Endothelial cell of hepatic sinusoid (primary cell): Measurements from ENCODE around the gene GBGT1.

Source experiments
- in situ Hi-C: cut with HindIII; loops from 2 replicates; pipeline ENCODE4 v1.10.0; 2017; ENCODE audit warnings: low sequenced_read_pairs

GBGT1 gene

DNA sequence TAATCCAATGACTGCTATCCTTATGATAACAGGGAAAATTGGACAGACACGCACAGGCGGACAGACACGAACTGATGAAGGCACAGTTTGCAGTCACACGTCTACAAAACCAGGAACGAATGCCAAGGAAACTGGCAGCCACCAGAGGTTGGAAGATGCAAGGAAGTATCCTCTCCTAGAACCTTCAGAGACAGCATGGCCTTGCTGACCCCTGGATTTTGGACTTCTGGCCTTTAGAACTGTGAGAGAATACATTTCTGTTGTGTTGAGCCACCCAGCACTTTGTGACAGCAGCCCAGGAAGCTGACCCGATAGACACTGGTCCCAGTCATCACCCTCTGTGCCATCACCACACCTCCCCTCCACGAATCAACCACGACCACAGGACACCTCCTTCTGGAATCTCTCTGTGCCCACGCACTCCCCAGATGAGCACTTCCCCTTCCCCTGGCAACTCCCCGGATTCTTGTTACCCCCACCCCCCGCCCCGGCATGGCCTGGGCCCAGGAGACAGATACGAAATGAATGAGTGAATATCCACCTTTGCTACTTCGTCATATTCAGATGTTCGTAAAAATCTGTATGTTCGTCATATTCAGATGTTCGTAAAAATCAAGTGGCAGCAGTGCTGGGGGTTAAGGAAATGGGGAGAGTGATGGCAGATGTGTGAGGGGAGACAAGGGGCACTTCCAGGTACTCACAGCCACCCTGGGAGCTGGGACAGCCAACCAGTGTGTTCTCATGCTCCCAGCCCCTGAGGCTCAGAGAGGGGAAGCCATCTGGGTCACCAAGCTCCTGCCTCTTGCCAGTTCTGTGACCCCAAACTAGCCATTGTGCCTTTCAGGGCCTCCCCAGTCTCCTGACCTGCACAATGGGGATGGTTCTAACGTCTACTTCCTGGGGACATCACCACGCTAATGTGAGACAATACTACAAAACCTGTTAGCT is 18.5 kb downstream of the GBGT1 start:
- in situ Hi-C loops: no loop called here

DNA sequence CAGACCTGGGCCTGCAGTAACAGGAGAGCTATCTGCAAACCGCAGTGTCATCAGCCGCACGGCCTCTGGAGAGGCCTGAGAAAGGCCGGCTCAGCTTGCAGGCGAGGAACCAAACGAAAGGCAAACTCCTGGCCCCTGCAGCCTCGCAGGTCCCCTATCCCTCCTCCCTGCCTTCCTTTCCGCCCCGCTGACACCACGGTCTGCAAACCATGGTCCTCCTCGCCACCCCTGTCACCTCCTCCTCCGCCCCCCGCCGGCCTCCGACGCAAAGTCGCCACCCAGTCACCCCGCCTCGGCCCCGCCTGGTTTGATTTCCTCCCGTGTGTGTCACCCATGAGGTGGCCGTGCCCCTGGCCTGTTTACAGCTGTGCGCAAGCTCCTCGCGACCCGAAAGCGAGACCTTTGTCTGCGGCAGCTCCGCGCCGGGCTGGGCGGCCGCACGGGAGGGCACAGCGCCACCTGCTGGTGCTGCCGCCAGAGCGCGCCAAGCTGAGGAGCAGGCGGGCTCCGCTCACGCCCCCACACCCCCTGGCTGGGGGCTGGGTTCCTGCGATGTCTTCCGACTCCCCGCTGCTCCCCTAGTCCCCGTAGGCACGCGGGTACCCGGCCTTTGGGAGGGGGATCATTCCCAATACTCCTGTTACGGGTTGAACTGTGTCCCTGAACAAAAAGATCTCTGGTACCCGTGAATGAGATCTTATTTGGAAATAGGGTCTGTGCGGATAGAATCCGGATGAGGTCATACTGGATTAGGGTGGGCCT is 19.4 kb downstream of the GBGT1 start:
- in situ Hi-C loops: no loop called here

DNA sequence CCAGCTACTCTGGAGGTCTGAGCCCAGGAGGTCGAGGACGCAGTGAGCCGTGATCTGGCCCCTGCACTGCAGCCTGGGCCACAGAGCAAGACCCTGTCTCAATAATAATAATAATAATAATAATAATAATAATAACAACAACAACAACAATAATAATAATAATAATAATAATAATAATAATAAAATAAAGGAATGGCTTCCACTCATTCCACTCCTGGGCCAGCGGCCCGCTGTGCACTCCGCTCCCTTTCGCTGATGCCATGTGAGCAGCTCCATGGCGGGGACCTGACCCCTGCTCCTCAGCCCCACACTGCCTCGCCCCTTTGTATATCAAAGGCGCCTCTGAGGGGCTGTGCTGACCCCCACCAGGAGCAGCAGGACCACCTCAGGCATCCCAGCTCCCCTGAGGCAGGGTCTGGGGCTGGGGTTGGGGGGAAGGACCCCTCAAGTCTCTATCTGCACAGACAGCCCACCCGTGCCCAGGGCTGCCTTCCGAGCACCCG is 20.0 kb downstream of the GBGT1 start:
- in situ Hi-C loops: no loop called here

DNA sequence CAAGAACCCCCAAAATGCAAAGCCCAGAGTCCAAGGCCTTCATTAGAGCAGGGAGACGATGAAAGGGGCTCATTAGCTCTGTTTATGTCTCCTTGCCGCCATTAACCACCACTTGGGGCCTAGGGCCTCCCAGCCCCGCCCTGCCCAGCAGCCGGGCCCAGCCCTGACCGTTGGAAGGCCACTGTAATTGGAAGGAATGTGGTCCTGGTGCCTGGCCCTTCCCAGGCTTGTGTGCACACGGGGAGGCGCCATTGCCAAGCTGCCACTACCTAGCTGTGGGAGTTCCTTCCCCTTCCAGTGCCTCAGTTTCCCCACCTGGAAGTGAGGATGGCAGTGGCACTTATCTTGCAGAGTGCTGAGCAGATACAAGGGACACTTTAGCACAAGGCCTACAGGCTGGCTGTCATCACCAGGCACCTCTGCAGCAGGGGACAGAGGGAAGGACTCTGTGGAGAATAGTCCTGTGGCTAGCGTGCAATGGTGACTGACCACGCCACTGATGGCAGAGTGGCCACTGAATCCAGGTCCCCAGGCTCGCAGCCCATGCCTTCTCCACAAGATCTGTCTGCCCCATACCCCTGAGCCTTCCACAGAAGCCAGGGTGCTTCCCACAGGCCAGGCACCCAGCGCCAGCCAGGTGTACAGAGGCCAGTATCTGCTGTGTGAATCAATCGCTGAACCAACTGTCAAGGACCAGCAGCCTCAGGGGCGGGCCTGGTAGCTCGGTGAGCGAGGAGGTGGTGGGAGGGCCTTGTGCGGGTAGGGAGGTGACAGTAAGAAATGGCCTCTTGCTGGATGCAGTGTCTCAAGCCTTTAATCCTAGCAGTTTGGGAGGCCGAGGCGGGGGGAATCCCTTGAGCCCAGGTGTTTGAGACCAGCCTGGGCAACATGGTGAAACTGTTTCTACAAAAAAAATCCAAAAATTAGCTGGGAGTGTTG is 20.8 kb downstream of the GBGT1 start:
- in situ Hi-C loops: no loop called here

GRCh38 chr9:133141833-133142595 is 21.7 kb downstream of the GBGT1 start:
- in situ Hi-C loops: no loop called here

DNA sequence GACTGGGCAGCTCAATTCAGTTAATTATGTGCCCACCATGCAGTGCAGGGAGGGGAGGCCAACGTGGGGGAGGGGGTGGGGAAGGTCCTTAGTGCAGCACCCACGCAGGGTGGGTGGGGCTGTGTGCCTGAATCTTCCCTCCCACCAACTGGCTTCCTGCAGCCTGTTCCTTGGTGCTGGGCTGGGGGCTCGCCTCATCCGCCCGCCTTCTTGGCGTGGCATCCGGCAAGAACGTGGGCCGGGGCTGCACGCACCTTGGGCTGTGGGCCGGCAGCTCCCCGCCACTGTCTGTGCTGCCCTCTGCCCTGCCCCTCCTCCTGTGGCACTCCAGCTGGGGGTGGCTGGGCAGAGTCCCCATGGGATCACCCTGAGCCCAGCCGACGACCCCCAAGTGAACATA is 23.1 kb downstream of the GBGT1 start:
- in situ Hi-C loops: no loop called here

DNA sequence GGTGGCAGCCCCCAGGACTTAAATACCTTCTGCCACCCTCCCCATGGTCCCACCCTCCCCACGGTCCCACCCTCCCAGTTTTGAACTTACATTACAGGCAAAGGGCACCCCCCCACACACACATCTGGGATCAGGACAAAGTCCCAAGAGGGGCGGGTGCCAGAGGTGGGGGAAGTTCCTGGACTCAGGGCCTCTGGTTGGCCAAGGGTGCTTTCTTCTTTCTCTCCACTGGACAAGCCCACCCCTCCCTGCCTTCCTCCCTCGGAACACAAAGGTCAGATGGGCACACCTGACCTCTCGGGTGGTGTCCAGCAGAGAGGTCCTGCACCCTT is 23.6 kb downstream of the GBGT1 start:
- in situ Hi-C loops: no loop called here

GRCh38 chr9:133139246-133140173 is 24.2 kb downstream of the GBGT1 start:
- in situ Hi-C loops: no loop called here

DNA sequence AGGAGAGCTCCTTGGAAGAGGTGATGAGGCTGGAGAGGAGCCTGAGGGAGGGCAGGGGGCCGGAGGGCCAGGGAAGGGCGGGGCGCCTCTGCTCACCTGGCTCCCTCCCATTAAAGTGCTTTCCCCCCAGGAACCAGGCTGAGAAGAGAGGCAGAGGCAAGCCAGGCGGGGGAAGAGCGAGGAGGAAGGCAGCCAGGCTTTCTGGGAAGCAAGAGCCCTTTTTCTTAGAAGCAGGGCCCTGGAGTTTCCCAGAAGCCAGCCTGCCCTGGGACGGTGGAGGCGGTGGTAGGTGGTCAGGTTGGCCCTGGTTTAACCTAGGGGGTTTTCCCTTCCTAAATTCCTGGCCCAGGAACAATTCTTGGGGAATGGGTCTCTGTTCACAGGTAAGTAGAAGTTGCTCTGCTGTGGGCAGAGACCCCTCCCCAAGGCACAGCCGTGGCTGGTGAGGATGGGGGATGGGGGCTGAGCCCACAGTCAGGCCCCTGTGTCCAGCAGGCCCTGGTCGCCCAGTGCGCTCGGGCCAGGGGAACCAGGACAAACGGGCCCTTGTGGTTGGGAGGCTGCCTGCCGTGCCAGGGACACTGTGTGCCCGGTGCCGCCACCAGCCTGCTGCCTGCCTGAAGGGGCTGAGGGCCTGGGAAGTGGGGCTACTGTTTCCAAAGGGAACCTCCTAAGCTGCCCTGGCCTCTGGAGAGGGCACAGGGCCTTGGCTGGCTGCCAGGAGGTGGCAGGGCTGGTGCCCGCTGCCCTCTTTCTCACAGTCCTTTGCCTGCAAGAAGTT is 26.1 kb downstream of the GBGT1 start:
- in situ Hi-C loops: no loop called here

DNA sequence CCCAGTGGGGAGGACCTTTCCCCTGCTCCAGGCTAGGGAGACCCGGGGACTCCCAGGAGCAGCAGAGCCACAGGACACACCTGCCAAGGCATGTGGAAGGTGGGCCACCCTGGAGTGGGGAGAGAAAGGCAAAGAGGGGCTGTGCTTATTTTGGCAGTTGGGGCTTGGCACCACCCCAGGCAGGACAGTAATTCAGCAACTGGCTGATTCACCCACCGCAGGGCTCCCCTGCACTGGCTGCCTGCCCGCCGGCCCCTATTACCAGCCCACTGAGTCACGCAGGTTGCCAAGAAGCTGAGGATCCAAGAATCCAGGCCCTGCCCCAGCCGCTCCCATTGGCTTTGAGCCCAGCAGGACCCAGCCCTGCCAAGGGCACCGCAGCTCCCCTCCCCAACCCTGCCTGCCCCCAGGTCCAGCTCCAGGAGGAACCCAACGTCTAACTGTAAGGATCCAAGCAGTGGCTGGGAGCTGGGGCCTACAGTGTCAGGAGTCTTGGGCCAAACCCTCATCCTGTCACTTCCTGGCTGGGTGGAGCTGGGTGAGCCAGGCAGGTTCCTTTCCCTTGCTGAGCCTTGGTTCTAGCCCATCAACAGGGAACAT is 28.5 kb downstream of the GBGT1 start:
- in situ Hi-C loops: no loop called here

DNA sequence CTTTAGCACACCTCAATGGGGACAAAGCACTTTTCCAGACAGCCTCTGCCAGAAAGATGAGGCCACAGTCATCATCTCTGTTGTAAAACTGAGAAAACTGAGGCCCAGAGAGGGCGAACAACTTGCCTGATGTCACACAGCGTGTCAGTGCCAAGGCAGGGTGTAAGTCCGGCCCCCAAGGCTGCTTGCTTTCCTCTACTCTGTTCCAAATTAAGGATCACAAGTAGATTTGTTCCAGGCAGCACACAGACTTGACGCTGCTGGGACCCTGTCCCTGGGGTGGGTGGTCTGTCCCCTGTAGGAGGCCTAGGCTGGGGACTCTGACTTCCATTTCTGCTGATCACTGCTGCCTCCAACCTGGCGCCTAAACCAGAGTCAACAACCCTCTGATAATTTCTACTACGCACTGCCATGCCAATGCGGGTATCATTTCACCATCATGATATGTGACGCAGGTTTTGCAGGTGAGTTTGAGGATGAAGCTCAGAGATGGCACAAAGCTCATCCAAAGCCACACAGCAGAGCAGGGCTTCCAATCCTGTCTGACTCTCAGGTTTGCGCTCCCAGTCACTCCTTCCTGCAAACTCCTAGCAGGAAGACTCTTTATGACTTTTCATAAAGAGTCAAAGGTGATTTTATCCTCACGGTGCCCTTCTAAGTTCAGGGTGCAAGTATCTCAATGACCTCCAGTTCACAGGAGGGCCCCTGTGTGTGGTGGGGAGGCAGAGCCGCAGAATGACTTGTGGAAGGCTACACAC is 29.1 kb downstream of the GBGT1 start:
- in situ Hi-C loops: no loop called here

DNA sequence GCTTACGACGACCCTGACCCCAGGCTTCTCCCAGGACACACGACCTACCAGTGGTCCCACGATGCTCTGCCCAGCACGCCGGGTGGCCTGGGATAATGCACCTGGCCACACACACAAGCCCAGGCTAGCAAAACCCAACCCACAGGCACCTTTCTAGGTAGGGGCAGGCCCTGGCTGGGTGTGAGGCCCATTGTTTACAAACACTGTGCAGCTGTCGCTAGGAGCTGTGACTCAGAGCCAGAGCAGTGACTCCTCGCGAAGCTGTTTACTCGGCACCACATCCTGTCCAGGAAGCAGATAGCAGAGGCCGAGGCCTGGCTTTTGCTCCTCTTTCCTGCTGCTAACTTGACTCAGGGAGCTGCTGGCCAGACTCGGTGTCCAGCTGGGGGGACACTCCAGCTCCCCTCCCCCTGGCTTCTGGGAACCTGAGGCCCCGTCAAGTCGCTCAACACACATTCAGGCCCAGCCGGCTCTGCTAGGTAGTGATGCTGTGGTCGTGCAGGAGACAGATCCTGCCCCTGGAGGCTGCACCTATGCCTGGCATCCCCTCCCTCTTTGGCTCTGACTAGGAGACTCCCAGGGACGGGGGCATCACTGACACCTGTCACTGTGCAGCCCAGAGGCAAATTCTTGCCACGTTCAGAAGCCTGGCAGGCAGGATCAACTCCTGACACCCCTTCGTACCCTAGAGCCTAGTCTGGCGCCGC is 29.9 kb downstream of the GBGT1 start:
- in situ Hi-C loops: no loop called here

GRCh38 chr9:133132174-133132573 is 31.5 kb downstream of the GBGT1 start:
- in situ Hi-C loops: no loop called here

DNA sequence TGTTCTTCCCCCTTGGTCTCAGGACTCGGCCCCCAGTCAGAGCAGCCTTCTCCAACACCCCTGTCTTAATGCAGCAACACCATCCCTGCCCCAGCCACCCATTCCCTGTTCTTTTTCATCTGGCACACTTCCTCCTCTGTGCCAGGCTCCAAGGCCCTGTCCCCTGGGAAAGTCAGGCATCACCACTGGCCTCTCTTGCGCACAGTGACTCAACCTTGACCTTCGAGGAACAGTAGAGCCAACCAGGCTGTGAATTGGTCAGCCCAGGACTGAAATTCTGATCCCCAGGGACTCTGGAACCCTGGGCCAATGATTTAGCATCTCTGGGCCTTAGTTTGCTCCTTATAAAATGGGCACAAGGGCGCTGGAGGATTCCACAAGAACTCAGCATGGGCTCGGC is 32.2 kb downstream of the GBGT1 start:
- in situ Hi-C loops: no loop called here

GRCh38 chr9:133130685-133131244 is 32.9 kb downstream of the GBGT1 start:
- in situ Hi-C loops: no loop called here
